ENCODE data around the gene VPS54. TPM values are rescaled to one million over a fixed set of nuclear protein-coding genes. Genes with fewer than 3 reads are reported as not detected.

Gene VPS54
- polyA plus RNA-seq, 1 experiment = 5.6 TPM

- CTCF ChIA-PET = interaction anchor here (0.5 to 1.7 kb wide), 2 partner anchors 10 to 1603 kb away, joined by 3 to 4 read pairs; no protein-coding TSS in a partner anchor
- TF ChIP-seq, protein P1, sequence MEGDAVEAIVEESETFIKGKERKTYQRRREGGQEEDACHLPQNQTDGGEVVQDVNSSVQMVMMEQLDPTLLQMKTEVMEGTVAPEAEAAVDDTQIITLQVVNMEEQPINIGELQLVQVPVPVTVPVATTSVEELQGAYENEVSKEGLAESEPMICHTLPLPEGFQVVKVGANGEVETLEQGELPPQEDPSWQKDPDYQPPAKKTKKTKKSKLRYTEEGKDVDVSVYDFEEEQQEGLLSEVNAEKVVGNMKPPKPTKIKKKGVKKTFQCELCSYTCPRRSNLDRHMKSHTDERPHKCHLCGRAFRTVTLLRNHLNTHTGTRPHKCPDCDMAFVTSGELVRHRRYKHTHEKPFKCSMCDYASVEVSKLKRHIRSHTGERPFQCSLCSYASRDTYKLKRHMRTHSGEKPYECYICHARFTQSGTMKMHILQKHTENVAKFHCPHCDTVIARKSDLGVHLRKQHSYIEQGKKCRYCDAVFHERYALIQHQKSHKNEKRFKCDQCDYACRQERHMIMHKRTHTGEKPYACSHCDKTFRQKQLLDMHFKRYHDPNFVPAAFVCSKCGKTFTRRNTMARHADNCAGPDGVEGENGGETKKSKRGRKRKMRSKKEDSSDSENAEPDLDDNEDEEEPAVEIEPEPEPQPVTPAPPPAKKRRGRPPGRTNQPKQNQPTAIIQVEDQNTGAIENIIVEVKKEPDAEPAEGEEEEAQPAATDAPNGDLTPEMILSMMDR (IDR thresholded peaks at IDR 0.05; ENCODE audit: insufficient read depth, low read depth, low read length) = no peak
- DNase-seq (ENCODE audit: low read depth) = no peak
- Histone ChIP-seq H3K27me3 (ENCODE audit: control insufficient read depth, insufficient read depth, low read length) (no peaks in the 10 kb centered on the region), H3K36me3 (ENCODE audit: control insufficient read depth, insufficient read depth, low read length) (no peaks in the 10 kb centered on the region), H3K4me3 (ENCODE audit: low read depth, low read length) (no peak overlapping the region)
- POLR2A ChIA-PET = no interaction called here
Observed at GRCh38 chr2:64023485-64024258, 4.4 kb upstream of the VPS54 start.

DNA sequence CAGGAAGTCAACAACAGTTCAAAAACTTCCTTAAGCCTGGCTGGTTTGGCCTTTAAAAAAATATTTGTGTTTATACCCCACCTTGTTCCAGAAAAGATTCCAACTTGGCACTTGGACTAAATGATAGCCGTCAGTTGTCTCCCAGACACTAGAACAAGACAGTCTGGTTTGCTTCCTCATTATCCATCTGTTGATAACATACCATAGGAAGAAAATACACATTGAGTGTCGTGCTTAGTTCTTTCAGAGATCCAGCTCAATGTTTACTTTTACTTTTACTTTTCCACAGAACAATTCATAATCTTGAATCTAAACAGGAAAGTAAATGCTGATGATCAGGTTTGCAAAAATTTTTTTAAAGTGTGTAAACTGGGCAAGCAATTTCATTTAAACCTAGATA, 2.4 kb upstream of the VPS54 start:
- POLR2A ChIA-PET = no interaction called here
- no peak for DNase-seq (ENCODE audit: low read depth)
- Histone ChIP-seq H3K4me3 (ENCODE audit: low read depth, low read length) (no peak overlapping the region), H3K36me3 (ENCODE audit: control insufficient read depth, insufficient read depth, low read length) (no peaks in the 10 kb centered on the region), H3K27me3 (ENCODE audit: control insufficient read depth, insufficient read depth, low read length) (no peaks in the 10 kb centered on the region)
- CTCF ChIA-PET = no interaction called here
- TF ChIP-seq, protein P1 (IDR thresholded peaks at IDR 0.05; ENCODE audit: insufficient read depth, low read depth, low read length) = no peak

DNA sequence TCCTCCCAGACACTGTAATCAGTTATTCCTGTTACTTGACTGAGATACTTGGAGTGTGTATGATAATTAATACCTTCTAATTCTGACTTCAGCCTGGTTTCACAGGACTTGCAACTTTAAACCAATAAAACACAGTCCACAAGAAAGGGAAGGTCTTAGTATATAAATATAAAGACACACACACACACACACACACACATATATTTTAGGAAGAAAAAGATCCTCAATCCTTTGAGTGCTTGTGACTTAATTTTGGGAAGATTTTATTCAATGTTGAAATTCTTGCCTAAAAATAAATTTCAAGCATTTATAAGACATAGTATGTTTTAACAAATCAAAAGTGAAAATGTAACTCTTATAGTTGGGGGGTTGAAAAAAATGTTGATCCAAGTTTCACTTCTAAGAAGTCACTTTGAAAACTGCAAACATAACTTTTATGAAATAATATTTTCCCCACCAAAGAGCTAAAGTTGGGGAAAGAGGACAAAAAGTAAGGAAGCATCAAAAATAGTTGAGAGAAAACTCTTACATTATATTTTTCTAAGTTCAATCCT, 824 bp upstream of the VPS54 start:
- CTCF ChIA-PET = interaction anchor here (0.8 kb wide), 1 partner anchor 92 kb away, joined by 3 read pairs; no protein-coding TSS in a partner anchor

GRCh38 chr2:64018701-64019082, 536 bp downstream of the VPS54 start:
- CTCF ChIA-PET = no interaction called here
- POLR2A ChIA-PET = interaction anchor here (0.6 to 0.7 kb wide), 2 partner anchors 99 to 250 kb away, joined by 7 to 9 read pairs; no protein-coding TSS in a partner anchor
- no peaks in the 10 kb centered on the region for H3K27me3 ChIP-seq (ENCODE audit: control insufficient read depth, insufficient read depth, low read length)
- H3K36me3 ChIP-seq (ENCODE audit: control insufficient read depth, insufficient read depth, low read length) = no peaks in the 10 kb centered on the region
- H3K4me3 ChIP-seq (ENCODE audit: low read depth, low read length) = peak overlapping the region; percentile 54
- no peak for DNase-seq (ENCODE audit: low read depth)
- TF ChIP-seq, protein P1 (IDR thresholded peaks at IDR 0.05; ENCODE audit: insufficient read depth, low read depth, low read length) = no peak

More for the DNA sequence above, 824 bp upstream of the VPS54 start:
- DNase-seq (ENCODE audit: low read depth) = no peak
- Histone ChIP-seq H3K4me3 (ENCODE audit: low read depth, low read length) (no peak overlapping the region), H3K27me3 (ENCODE audit: control insufficient read depth, insufficient read depth, low read length) (no peaks in the 10 kb centered on the region), H3K36me3 (ENCODE audit: control insufficient read depth, insufficient read depth, low read length) (no peaks in the 10 kb centered on the region)
- POLR2A ChIA-PET = no interaction called here
- TF ChIP-seq, protein P1 (IDR thresholded peaks at IDR 0.05; ENCODE audit: insufficient read depth, low read depth, low read length) = no peak

DNA sequence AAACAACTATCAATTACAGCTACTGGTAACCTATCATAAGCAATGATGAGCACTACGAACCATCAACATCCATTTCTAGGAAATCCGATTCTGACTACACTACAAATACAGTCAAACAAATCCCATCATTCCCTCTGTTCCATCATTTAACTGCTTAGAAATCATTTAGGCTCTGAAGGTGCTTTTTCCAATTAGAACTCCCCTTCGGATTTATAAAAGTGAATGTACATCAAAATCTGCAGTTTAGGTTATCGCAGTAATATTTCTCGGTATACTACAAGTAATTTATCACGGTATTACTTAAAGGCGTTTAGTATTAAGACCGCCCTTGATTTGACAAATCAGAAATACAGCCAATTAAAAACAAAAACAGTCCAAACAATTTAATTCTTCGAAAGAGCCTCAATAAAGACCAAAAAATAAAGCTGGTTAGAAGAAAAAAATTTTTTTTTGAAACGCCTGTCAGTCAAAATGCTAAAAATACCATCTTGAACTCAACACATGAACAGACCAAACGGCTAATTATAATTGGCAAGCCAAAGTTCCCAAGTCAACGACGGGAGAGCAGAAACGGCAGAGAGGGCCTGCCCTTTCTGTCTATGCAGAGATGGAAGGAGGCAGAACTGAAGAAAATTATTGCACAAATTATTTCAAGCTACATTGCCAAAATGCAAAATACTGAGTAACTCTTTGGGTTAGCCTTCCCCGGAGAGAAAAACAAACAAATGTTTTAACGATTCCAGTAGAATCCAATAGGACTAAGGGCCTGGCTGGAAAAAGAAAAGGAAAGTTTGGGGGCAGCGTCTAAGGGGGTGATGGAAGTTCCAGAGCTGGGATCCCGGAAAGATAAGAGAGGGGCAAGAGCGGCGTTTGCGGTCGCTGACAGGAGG, 1.2 kb downstream of the VPS54 start:
- no peak for DNase-seq (ENCODE audit: low read depth)
- Histone ChIP-seq H3K27me3 (ENCODE audit: control insufficient read depth, insufficient read depth, low read length) (no peaks in the 10 kb centered on the region), H3K36me3 (ENCODE audit: control insufficient read depth, insufficient read depth, low read length) (no peaks in the 10 kb centered on the region), H3K4me3 (ENCODE audit: low read depth, low read length) (peak overlapping the region; percentile 54)
- POLR2A ChIA-PET = interaction anchor here (0.6 to 0.7 kb wide), 2 partner anchors 99 to 251 kb away, joined by 7 to 9 read pairs; no protein-coding TSS in a partner anchor
- CTCF ChIA-PET = no interaction called here
- TF ChIP-seq, protein P1 (IDR thresholded peaks at IDR 0.05; ENCODE audit: insufficient read depth, low read depth, low read length) = no peak

Data from BJ (cell line).